Fibroblast of upper back skin (primary cell): Measurements from ENCODE around the gene GTPBP3.

Experiments used
- DNase-seq: peaks from one replicate; pipeline ENCODE4 v3.0.0-alpha.2; 2013

GTPBP3 gene

DNA sequence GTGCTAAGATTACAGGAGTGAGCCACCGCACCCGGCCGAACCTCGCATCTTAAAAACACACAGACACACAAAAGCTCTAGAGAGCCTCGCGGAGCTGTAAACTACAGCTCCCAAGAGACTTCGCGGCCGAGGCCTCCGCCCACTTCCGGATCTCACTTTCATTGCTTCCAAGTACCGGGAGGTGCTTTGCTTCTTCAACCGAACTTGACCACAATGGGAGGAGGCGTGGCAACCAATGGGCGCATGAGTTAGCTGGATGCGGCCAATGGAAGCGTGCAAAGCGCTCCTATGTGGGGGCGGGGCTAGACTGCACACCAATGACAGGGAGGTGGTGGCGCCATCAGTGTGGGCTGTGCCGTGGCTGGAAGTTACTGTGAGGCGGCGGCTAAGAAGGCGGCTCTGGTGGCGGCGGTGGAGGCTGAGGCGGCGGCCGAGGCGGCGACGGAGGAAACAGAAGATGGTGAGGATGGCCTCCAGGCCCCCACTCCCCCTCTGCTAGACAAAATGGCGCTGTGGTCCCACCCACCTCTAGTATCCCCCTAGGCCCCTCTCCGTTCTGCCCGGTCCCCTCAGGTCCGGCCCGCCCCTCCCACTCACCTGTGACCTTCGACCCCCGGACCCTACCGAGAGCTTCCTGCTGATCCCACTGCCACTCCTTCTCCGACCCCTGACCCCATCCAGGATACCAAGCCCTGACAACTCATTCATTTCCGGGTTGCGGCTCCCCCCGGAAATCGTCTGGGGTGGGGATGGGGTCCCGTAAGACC, 28.0 kb upstream of the GTPBP3 start, which contains the start of gene DDA1:
Gene DDA1, plus strand, starts transcription at position 366 of the 767 bp plus-strand sequence. Its CDS starts 92 bp downstream, at position 458.
- DNase-seq = peak; percentile 100

GRCh38 chr19:17309965-17310461, 27.3 kb upstream of the GTPBP3 start:
- no peak for DNase-seq

GRCh38 chr19:17311455-17312188, 25.7 kb upstream of the GTPBP3 start:
- peak; percentile 55 for DNase-seq

GRCh38 chr19:17312189-17313113, 24.9 kb upstream of the GTPBP3 start:
- no peak for DNase-seq

- DNase-seq = no peak
Observed at GRCh38 chr19:17314007-17314593, 23.3 kb upstream of the GTPBP3 start.

GRCh38 chr19:17318966-17319365, 18.4 kb upstream of the GTPBP3 start:
- DNase-seq = no peak

- no peak for DNase-seq
Observed at GRCh38 chr19:17319473-17320238, 17.7 kb upstream of the GTPBP3 start.

GRCh38 chr19:17320435-17320834, 16.9 kb upstream of the GTPBP3 start:
- DNase-seq = no peak

GRCh38 chr19:17321655-17322489, 15.5 kb upstream of the GTPBP3 start:
- DNase-seq = no peak

DNA sequence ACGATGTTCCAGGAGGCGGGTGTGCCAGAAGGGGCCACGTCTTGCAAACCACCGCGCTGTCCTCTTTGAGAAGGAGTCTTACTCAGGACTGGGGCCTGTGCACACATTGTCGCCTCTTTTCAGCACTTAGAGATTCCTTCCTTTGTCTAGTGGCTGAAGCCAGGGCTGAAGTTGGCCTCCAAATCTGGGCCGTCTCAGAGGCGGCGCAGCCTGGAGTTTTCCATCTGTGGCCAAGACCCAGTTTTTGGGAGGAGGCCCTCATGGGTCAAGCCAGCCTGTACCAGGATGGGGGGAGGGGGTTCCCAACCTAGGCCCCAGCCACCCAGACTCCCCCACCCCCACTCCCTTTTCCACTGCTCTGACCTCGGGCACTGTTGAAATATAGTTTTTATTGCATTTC, 14.5 kb upstream of the GTPBP3 start:
- no peak for DNase-seq

- no peak for DNase-seq
Observed at GRCh38 chr19:17323300-17323963, 13.9 kb upstream of the GTPBP3 start.

DNA sequence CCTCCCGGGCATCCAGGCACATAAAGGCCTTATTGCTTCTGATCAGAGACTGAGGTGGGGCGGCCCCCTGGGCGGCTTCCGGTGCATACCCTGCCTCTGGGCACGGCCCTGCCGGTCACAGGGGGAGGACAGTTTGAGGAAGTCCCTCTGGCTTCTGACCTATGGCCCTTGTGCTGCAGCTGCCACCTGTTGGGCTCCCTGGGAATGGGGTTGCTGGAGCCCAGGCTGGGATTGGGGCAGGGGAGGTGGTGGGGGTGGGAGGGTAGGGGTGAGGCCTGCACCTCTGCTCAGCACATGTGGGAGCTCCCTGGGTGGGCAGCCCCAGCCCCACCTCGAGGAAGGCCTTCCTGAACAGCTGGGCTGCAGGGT, 13.4 kb upstream of the GTPBP3 start:
- DNase-seq = no peak

DNA sequence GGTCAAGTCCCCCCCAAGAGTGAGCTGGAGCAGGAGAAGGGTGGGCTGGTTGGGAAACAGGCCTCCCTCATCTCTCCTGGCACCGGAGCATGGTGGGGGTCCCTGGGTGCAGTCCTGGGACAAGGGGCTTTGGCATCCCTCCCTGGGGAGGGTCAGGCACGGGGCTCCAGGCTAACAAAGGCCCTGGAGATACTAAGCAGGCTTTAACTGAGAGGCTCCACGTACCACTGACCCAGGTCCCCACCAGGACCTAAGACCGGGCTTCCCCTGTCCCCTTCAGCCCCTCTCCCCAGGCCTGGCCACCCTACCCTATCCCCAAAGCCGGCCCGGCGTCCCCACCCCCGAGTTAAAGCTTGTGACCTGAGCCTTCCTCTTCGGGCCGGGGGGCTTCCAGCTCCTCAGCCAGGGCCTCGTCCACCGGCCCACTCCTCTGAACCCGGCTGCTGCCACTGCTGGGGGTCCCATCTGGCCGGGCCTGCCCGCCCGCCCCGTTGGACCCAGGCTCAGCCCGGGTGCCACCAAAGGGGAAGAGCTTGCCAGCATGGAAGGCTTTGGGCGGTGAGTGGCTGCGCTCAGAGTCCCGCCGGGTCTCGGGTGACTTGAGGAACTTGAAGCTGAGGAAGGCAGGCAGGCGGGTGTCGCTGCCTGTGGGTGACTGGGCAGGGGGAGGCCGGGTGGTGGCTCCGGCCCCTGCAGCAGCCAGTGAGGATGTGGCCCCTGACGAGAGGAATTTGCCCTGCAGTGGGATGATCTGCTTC, 12.8 kb upstream of the GTPBP3 start:
- DNase-seq = no peak

- DNase-seq = no peak
Observed at GRCh38 chr19:17325133-17325532, 12.2 kb upstream of the GTPBP3 start.

- DNase-seq = no peak
Observed at GRCh38 chr19:17325881-17326594, 11.3 kb upstream of the GTPBP3 start.

GRCh38 chr19:17326595-17326966, 10.8 kb upstream of the GTPBP3 start:
- no peak for DNase-seq

DNA sequence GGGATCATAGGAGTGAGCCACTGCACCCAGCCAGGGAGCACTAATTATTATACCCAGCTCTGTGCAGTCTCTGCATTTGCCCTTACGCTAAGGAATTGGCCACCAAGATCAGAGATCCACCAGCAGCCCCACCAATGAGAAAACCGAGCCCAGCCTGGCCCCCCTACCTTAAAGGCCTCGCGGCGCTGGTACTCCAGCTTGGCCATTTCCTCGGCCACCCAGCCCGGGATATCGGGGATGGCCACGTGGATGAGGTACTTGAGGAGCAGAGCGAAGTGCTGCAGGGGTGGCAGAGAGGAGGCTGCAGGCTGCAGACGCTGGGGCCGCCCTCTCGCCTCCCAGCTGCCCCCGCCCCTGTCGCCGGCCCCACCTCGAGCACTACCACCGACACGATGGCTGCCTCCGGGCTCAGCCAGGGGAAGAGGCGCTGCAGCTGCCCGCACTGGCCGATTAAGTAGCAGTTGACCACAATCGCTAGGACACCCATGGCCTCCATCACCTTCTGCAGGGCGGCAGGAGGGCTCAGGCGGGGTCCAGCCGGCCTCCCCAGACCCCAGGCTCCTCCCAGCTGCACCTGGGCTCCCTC, 10.2 kb upstream of the GTPBP3 start:
- DNase-seq = no peak
